H1 (cell line): ENCODE results near the gene TAF1L. TPM values are rescaled to one million over a fixed set of nuclear protein-coding genes. Genes with fewer than 3 reads are reported as not detected.

Source experiments
- ATF3 ChIP-seq: IDR thresholded peaks from 2 replicates; pipeline ENCODE4 v1.6.1; 2011; ENCODE audit warnings: low read depth, mild to moderate bottlenecking, low read length; ENCODE audit not compliant: insufficient read depth
- SIN3A ChIP-seq, 2 experiments: IDR thresholded peaks in 1 of 2; conservative IDR thresholded peaks in 1 of 2; 2 replicates each; pipeline ENCODE4 v1.6.1; 2011 to 2012; ENCODE audit warnings: low read length in 2 of 2, improper control_type of control experiment in 1 of 2, low read depth in 1 of 2, mild to moderate bottlenecking in 1 of 2
- SP2 ChIP-seq: IDR thresholded peaks from 2 replicates; pipeline ENCODE4 v1.6.1; 2012; ENCODE audit warnings: mild to moderate bottlenecking, low read length, inconsistent platforms
- polyA plus RNA-seq, 7 experiments: library from polyadenylated mRNA; depleted of rRNA in 3 of 7; stranded (reverse) in 5 of 7; unstranded in 2 of 7; fragments of >200 nt in 5 of 7; fragments of 200-250 nt in 2 of 7; gene quantifications; 1 replicate in 5 of 7; 2 replicates in 1 of 7; 4 replicates in 1 of 7; pipeline versions ENCODE4 v1.2.1 to v1.2.3, GENCODE V29; 2011 to 2013; ENCODE audit warnings: missing spikeins in 2 of 7, mixed read lengths in 2 of 7
- total RNA-seq: library from RNA; stranded (reverse); fragmentation: NEBNext Ultra II Directional; extraction: Animal tissue kit (Norgen Biotek cat#: 25700); gene quantifications from 2 replicates; pipeline ENCODE4 v1.2.1, GENCODE V29; 2021

Gene TAF1L
- total and polyA plus RNA-seq, 2 of the 8 experiments (the other 6 are each of a cell fraction or from before 2014, with no cell fraction given), result not detected

DNA sequence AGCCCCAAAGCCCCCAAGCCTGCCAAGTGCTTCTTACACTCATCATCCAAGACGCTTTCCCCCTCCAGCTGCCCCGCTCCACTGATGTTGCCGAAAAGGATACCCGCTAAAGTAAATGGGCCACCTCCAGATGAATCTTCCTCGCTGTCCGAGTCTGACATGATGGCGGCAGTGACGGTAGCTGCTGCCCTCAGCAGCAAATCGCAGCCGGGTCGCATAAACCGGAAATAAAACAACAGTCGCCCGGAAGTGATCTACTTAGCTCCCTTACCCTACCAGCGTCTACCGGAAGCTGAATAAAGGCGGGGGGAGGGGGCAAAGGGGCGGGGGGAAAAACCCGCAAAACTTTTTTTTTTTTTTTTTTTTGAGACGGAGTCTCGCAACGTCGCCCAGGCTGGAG, at the start of gene TAF1L (continued):
- TF ChIP-seq SIN3A (conservative IDR thresholded peaks at IDR 0.05 in 1 of 2, IDR thresholded peaks at IDR 0.05 in 1 of 2; ENCODE audit: low read depth in 1 of 2, low read length in 2 of 2) (no peak), SP2 (no peak), ATF3 (no peak)
